K562 (cell line): Measurements from ENCODE around the gene ITK. TPM values are rescaled to one million over a fixed set of nuclear protein-coding genes. Genes with fewer than 3 reads are reported as not detected.

ENCODE experiments used
- ARNT ChIP-seq, 2 experiments: fragments of 450-650 bp; IDR thresholded peaks; 2 replicates each; pipeline ENCODE4 v1.6.1; 2016; ENCODE audit warnings: mild to moderate bottlenecking in 1 of 2
- CXXC5 ChIP-seq: fragments of 250-450 bp; sonication (Bioruptor Pico); IDR thresholded peaks from 2 replicates; pipeline ENCODE4 v1.8.0; 2022; ENCODE audit warnings: inconsistent platforms, mild to moderate bottlenecking, moderate library complexity
- DACH1 ChIP-seq: fragments of 450-650 bp; IDR thresholded peaks from 2 replicates; pipeline ENCODE4 v1.6.1; 2018; ENCODE audit not compliant: partially characterized antibody
- EP400 ChIP-seq: fragments of 450-650 bp; IDR thresholded peaks from 2 replicates; pipeline ENCODE4 v1.6.1; 2017; ENCODE audit warnings: antibody characterized with exemption, mild to moderate bottlenecking, moderate library complexity
- ESRRA ChIP-seq: fragments of 450-650 bp; IDR thresholded peaks from 2 replicates; pipeline ENCODE4 v1.6.1; 2014; ENCODE audit warnings: low read depth, mild to moderate bottlenecking, moderate library complexity, borderline replicate concordance
- KLF16 ChIP-seq: IDR thresholded peaks from 2 replicates; pipeline ENCODE4 v1.6.1; 2016; ENCODE audit warnings: antibody characterized with exemption
- POLR2H ChIP-seq: IDR thresholded peaks from 2 replicates; pipeline ENCODE4 v1.6.1; 2016; ENCODE audit warnings: missing genetic modification characterization, low read depth, mild to moderate bottlenecking, control low read depth, missing compliant biosample characterization, moderate library complexity
- RBBP5 ChIP-seq: fragments of 200-600 bp; sonication (generic); IDR thresholded peaks from 2 replicates; pipeline ENCODE4 v1.6.1; 2012; ENCODE audit warnings: borderline replicate concordance, mild to moderate bottlenecking, low read length, control low read depth, inconsistent platforms; ENCODE audit not compliant: insufficient read depth, poor library complexity, severe bottlenecking
- RBM39 ChIP-seq: fragments of 200-400 bp; formaldehyde crosslinking; optimal IDR thresholded peaks from 2 replicates; pipeline ENCODE3; 2018; ENCODE audit warnings: low read depth, low read length
- SUPT5H ChIP-seq: fragments of 450-650 bp; IDR thresholded peaks from 2 replicates; pipeline ENCODE4 v1.6.1; 2016
- TAF7 ChIP-seq: fragments of 450-650 bp; IDR thresholded peaks from 2 replicates; pipeline ENCODE4 v1.6.1; 2016; ENCODE audit warnings: missing genetic modification characterization, missing compliant biosample characterization
- TAF9B ChIP-seq: fragments of 450-650 bp; IDR thresholded peaks from 2 replicates; pipeline ENCODE4 v1.6.1; 2018; ENCODE audit warnings: mild to moderate bottlenecking; ENCODE audit not compliant: partially characterized antibody
- TCF3 ChIP-seq: sonication (generic); formaldehyde crosslinking; IDR thresholded peaks from 2 replicates; pipeline ENCODE4 v1.4.0; 2020; ENCODE audit warnings: mild to moderate bottlenecking, missing genetic modification reagents
- WHSC1 ChIP-seq: IDR thresholded peaks from one replicate; pipeline ENCODE4 v1.6.1; 2012; ENCODE audit warnings: low read length, control low read depth, inconsistent platforms
- ZNF436 ChIP-seq: fragments of 250-450, 450-650 bp; sonication (Bioruptor Pico); formaldehyde crosslinking; IDR thresholded peaks from 2 replicates; pipeline ENCODE4 v1.7.0; 2020; ENCODE audit warnings: mild to moderate bottlenecking
- polyA plus RNA-seq, 8 experiments: library from polyadenylated mRNA; depleted of rRNA in 4 of 8; stranded (reverse) in 5 of 8; unstranded in 3 of 8; fragments of >200 nt; fragmentation: Nextera tagmentation in 2 of 8; fragmentation: Illumina TruSeq in 1 of 8; extraction: Ambion mirVana in 2 of 8; extraction: Trizol in 1 of 8; gene quantifications; 2 replicates each; pipeline versions ENCODE4 v1.2.1 to v1.2.3, GENCODE V29; 2011 to 2014; ENCODE audit warnings: inconsistent platforms in 1 of 8, missing spikeins in 1 of 8
- total RNA-seq, 7 experiments: library from RNA; depleted of rRNA in 6 of 7; stranded (reverse); fragments of >200 nt in 6 of 7; fragmentation: Illumina TruSeq in 2 of 7; extraction: Trizol in 2 of 7; gene quantifications; 2 replicates each; pipeline versions ENCODE4 v1.2.1 to v1.2.3, GENCODE V29; 2011 to 2021; ENCODE audit warnings: low replicate concordance in 1 of 7
- TF ChIP-seq, protein P1 (sequence below): fragments of 450-650 bp; IDR thresholded peaks from 2 replicates; pipeline ENCODE4 v1.6.1; 2017; ENCODE audit warnings: mild to moderate bottlenecking, moderate library complexity
- TF ChIP-seq, protein P2 (sequence below), 2 experiments: IDR thresholded peaks; 2 replicates each; pipeline ENCODE4 v1.6.1; 2012; ENCODE audit warnings: improper control_type of control experiment in 2 of 2, low read depth in 2 of 2, low read length in 2 of 2, borderline replicate concordance in 1 of 2
- TF ChIP-seq, protein P3 (sequence below): sonication (generic); formaldehyde crosslinking; IDR thresholded peaks from 2 replicates; pipeline ENCODE4 v1.4.0; 2020; ENCODE audit warnings: mild to moderate bottlenecking, missing genetic modification reagents
- TF ChIP-seq, protein P4 (sequence below): sonication (generic); formaldehyde crosslinking; IDR thresholded peaks from 2 replicates; pipeline ENCODE4 v1.8.1; 2022; ENCODE audit warnings: missing genetic modification reagents
- TF ChIP-seq, protein P5 (sequence below), 2 experiments: fragments of 450-650 bp; IDR thresholded peaks; 2 replicates each; pipeline ENCODE4 v1.6.1; 2016

Gene ITK
- total and polyA plus RNA-seq, 9 of the 15 experiments (the other 6 are each of a cell fraction or from before 2014, with no cell fraction given), result 0.04 to 0.75 TPM; not detected in 7

DNA sequence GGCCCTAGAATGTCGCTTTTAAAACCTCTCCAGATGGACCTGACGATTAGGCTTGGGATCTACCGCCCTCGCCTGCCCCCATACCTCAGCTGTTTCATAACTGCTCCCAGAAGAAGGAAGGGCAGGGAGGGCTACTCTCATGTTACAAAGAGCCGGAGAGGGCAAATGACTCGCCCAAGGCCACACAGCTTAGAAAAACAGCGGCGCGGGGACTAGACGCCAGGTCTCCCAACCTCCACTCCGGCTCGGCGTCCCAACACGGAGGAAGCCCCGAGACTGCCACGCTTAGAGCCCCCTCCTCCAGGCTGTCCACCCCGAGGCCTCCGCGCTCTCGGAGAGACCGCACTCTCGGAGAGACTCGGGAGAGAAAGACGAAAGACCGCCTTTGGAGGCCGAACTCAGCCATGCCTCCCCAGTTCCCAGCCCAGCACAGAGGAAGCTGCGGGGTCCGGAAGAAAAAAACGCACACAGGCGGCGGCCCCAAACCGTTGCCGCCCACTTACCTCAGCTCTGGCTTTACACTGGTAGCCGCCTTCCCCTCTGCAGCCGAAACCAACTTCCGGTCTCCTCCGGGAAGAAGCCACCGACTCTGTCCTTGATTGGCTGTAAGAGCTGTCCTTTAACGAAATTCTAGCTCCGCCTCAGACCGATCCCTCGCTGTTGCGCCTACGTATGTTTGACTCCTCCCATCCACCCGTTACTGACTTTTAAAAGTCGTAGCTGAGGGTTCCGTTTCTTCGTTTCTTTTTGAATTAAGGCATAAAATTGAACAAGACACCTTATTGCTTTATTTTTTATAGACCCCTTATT lies 38.1 kb upstream of the ITK start, which contains the start of gene MED7 (continued):
- TF ChIP-seq ESRRA, result peak; percentile 6; the same call in 1 of the 2 replicates
- peak; percentile 48 for TF ChIP-seq TCF3 (CRISPR knock-in tag)
- TF ChIP-seq, protein P1, sequence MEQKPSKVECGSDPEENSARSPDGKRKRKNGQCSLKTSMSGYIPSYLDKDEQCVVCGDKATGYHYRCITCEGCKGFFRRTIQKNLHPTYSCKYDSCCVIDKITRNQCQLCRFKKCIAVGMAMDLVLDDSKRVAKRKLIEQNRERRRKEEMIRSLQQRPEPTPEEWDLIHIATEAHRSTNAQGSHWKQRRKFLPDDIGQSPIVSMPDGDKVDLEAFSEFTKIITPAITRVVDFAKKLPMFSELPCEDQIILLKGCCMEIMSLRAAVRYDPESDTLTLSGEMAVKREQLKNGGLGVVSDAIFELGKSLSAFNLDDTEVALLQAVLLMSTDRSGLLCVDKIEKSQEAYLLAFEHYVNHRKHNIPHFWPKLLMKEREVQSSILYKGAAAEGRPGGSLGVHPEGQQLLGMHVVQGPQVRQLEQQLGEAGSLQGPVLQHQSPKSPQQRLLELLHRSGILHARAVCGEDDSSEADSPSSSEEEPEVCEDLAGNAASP, result no peak
- peak; percentile 85 for TF ChIP-seq EP400
- TF ChIP-seq KLF16, result no peak
- TF ChIP-seq RBM39, result no peak
- TF ChIP-seq ZNF436, result 0 out of 2 replicates have a peak, but pooled peaks have one; percentile 49
- TF ChIP-seq TAF9B, result peak; percentile 77
- TF ChIP-seq DACH1, result peak; percentile 48
- TF ChIP-seq, protein P2, sequence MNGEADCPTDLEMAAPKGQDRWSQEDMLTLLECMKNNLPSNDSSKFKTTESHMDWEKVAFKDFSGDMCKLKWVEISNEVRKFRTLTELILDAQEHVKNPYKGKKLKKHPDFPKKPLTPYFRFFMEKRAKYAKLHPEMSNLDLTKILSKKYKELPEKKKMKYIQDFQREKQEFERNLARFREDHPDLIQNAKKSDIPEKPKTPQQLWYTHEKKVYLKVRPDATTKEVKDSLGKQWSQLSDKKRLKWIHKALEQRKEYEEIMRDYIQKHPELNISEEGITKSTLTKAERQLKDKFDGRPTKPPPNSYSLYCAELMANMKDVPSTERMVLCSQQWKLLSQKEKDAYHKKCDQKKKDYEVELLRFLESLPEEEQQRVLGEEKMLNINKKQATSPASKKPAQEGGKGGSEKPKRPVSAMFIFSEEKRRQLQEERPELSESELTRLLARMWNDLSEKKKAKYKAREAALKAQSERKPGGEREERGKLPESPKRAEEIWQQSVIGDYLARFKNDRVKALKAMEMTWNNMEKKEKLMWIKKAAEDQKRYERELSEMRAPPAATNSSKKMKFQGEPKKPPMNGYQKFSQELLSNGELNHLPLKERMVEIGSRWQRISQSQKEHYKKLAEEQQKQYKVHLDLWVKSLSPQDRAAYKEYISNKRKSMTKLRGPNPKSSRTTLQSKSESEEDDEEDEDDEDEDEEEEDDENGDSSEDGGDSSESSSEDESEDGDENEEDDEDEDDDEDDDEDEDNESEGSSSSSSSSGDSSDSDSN (IDR thresholded peaks at IDR 0.05; ENCODE audit: borderline replicate concordance in 1 of 2, low read depth in 2 of 2, low read length in 2 of 2), result 0 out of 4 replicates have a peak, but pooled peaks of 1 of the 2 experiments have one; percentile 49
- TF ChIP-seq POLR2H (tag), result peak; percentile 95
- peak; percentile 83 for TF ChIP-seq SUPT5H
- TF ChIP-seq, protein P3, sequence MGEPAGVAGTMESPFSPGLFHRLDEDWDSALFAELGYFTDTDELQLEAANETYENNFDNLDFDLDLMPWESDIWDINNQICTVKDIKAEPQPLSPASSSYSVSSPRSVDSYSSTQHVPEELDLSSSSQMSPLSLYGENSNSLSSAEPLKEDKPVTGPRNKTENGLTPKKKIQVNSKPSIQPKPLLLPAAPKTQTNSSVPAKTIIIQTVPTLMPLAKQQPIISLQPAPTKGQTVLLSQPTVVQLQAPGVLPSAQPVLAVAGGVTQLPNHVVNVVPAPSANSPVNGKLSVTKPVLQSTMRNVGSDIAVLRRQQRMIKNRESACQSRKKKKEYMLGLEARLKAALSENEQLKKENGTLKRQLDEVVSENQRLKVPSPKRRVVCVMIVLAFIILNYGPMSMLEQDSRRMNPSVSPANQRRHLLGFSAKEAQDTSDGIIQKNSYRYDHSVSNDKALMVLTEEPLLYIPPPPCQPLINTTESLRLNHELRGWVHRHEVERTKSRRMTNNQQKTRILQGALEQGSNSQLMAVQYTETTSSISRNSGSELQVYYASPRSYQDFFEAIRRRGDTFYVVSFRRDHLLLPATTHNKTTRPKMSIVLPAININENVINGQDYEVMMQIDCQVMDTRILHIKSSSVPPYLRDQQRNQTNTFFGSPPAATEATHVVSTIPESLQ, result 0 out of 2 replicates have a peak, but pooled peaks have one; percentile 74
- no peak for TF ChIP-seq ARNT (IDR thresholded peaks at IDR 0.05)
- peak; percentile 82 for TF ChIP-seq TAF7
- peak; percentile 72 for TF ChIP-seq RBBP5
- TF ChIP-seq, protein P4, sequence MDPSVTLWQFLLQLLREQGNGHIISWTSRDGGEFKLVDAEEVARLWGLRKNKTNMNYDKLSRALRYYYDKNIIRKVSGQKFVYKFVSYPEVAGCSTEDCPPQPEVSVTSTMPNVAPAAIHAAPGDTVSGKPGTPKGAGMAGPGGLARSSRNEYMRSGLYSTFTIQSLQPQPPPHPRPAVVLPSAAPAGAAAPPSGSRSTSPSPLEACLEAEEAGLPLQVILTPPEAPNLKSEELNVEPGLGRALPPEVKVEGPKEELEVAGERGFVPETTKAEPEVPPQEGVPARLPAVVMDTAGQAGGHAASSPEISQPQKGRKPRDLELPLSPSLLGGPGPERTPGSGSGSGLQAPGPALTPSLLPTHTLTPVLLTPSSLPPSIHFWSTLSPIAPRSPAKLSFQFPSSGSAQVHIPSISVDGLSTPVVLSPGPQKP, result no peak
- TF ChIP-seq CXXC5 (CRISPR knock-in tag), result peak; percentile 57
- no peak for TF ChIP-seq WHSC1
- TF ChIP-seq, protein P5, sequence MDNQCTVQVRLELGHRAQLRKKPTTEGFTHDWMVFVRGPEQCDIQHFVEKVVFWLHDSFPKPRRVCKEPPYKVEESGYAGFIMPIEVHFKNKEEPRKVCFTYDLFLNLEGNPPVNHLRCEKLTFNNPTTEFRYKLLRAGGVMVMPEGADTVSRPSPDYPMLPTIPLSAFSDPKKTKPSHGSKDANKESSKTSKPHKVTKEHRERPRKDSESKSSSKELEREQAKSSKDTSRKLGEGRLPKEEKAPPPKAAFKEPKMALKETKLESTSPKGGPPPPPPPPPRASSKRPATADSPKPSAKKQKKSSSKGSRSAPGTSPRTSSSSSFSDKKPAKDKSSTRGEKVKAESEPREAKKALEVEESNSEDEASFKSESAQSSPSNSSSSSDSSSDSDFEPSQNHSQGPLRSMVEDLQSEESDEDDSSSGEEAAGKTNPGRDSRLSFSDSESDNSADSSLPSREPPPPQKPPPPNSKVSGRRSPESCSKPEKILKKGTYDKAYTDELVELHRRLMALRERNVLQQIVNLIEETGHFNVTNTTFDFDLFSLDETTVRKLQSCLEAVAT (IDR thresholded peaks at IDR 0.05), result peak in 1 of 2 experiments; percentile 25; a peak in 1 of 4 replicates
